Measurements from ENCODE around the gene DOCK6.

Gene DOCK6

GRCh38 chr19:11281356-11282049, 19.2 kb upstream of the DOCK6 start:
- DNase-seq, result no peak
- H2BK12ac ChIP-seq (ENCODE audit: low read length), result no peak overlapping the region
- WGBS (ENCODE audit: extremely low coverage, insufficient coverage, insufficient read length), result no CpG with 5 or more reads among the region's 11 CpGs
- no peaks in the 10 kb centered on the region for H3K79me1 ChIP-seq (ENCODE audit: low read length)
- no peak overlapping the region for H4K12ac ChIP-seq (ENCODE audit: low read depth, low read length)
- H3K27me3 ChIP-seq (ENCODE audit: insufficient read depth, low read length), result no peaks in the 10 kb centered on the region
- no peak overlapping the region for H3K23ac ChIP-seq (ENCODE audit: low read length)
- H3K36me3 ChIP-seq (ENCODE audit: control insufficient read depth in 1 of 2, insufficient read depth in 2 of 2, low read length in 2 of 2), result no peaks in the 10 kb centered on the region
- no peak overlapping the region for H3K4ac ChIP-seq (ENCODE audit: low read depth, low read length)
- H2AFZ ChIP-seq (ENCODE audit: insufficient read depth, low read length, poor library complexity), result no peak overlapping the region
- H2BK120ac ChIP-seq (ENCODE audit: insufficient read depth, low read length, poor library complexity), result no peak overlapping the region
- H4K91ac ChIP-seq (ENCODE audit: low read depth, low read length), result no peak overlapping the region
- no peak overlapping the region for H3K18ac ChIP-seq (ENCODE audit: low read length)
- no peak overlapping the region for H2AK5ac ChIP-seq (ENCODE audit: low read length)
- no peak overlapping the region for H2BK5ac ChIP-seq (ENCODE audit: low read depth, low read length, poor library complexity)
- H3K4me1 ChIP-seq (ENCODE audit: control insufficient read depth in 1 of 2, insufficient read depth in 2 of 2, low read length in 2 of 2), result no peaks in the 10 kb centered on the region
- H3K4me2 ChIP-seq (ENCODE audit: low read length), result no peak overlapping the region
- no peak overlapping the region for H3K14ac ChIP-seq (ENCODE audit: low read length)
- H3K9ac ChIP-seq (ENCODE audit: low read length), result no peak overlapping the region
- H3K79me2 ChIP-seq (ENCODE audit: control insufficient read depth, insufficient read depth, low read length, poor library complexity), result no peaks in the 10 kb centered on the region
- H3K4me3 ChIP-seq (ENCODE audit: low read depth, low read length), result no peak overlapping the region
- no peak overlapping the region for H3K27ac ChIP-seq (ENCODE audit: low read depth, low read length)
- no peak overlapping the region for H4K8ac ChIP-seq (ENCODE audit: low read depth, low read length)
- H3K9me3 ChIP-seq (ENCODE audit: insufficient read depth, low read depth, low read length), result no peaks in the 10 kb centered on the region

GRCh38 chr19:11279505-11280236, 17.3 kb upstream of the DOCK6 start:
- Histone ChIP-seq H4K8ac (ENCODE audit: low read depth, low read length) (no peak overlapping the region), H3K36me3 (ENCODE audit: control insufficient read depth in 1 of 2, insufficient read depth in 2 of 2, low read length in 2 of 2) (no peaks in the 10 kb centered on the region), H3K4me1 (ENCODE audit: control insufficient read depth in 1 of 2, insufficient read depth in 2 of 2, low read length in 2 of 2) (no peaks in the 10 kb centered on the region), H3K79me2 (ENCODE audit: control insufficient read depth, insufficient read depth, low read length, poor library complexity) (no peaks in the 10 kb centered on the region), H3K27me3 (ENCODE audit: insufficient read depth, low read length) (no peaks in the 10 kb centered on the region), H2BK12ac (ENCODE audit: low read length) (no peak overlapping the region), H3K4me2 (ENCODE audit: low read length) (no peak overlapping the region), H4K12ac (ENCODE audit: low read depth, low read length) (no peak overlapping the region), H3K79me1 (ENCODE audit: low read length) (no peaks in the 10 kb centered on the region), H3K23ac (ENCODE audit: low read length) (no peak overlapping the region), H3K14ac (ENCODE audit: low read length) (no peak overlapping the region), H3K4me3 (ENCODE audit: low read depth, low read length) (no peak overlapping the region), H4K91ac (ENCODE audit: low read depth, low read length) (no peak overlapping the region), H2AK5ac (ENCODE audit: low read length) (no peak overlapping the region), H2BK120ac (ENCODE audit: insufficient read depth, low read length, poor library complexity) (no peak overlapping the region), H3K18ac (ENCODE audit: low read length) (no peak overlapping the region), H3K4ac (ENCODE audit: low read depth, low read length) (no peak overlapping the region), H2BK5ac (ENCODE audit: low read depth, low read length, poor library complexity) (no peak overlapping the region), H2AFZ (ENCODE audit: insufficient read depth, low read length, poor library complexity) (no peak overlapping the region), H3K9ac (ENCODE audit: low read length) (no peak overlapping the region), H3K27ac (ENCODE audit: low read depth, low read length) (no peak overlapping the region), H3K9me3 (ENCODE audit: insufficient read depth, low read depth, low read length) (no peaks in the 10 kb centered on the region)
- no peak for DNase-seq
- WGBS (ENCODE audit: extremely low coverage, insufficient coverage, insufficient read length), result no CpG with 5 or more reads among the region's 5 CpGs

DNA sequence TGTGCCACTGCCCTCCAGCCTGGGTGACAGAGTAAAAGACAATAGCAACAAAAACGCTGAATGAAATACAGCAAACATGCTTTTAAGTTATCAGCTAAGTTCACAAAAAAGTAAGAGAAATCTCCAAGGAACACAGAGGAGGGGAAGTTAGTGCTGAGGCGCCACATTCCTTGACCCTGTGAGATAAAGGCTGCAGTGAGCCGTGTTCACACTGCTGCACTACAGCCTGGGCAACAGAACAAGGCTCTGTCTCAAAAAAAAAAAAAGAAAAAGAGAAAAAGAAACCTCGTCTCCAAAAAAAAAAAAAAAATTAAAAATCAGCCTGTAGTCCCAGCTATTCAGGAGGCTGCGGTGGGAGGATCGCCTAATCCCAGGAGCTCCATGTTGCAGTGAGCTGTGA, 16.3 kb upstream of the DOCK6 start:
- H2BK120ac ChIP-seq (ENCODE audit: insufficient read depth, low read length, poor library complexity), result no peak overlapping the region
- H3K4me2 ChIP-seq (ENCODE audit: low read length), result no peak overlapping the region
- no peak overlapping the region for H2BK12ac ChIP-seq (ENCODE audit: low read length)
- H4K8ac ChIP-seq (ENCODE audit: low read depth, low read length), result no peak overlapping the region
- no peak overlapping the region for H3K27ac ChIP-seq (ENCODE audit: low read depth, low read length)
- no peak overlapping the region for H3K23ac ChIP-seq (ENCODE audit: low read length)
- no peak overlapping the region for H3K18ac ChIP-seq (ENCODE audit: low read length)
- H2BK5ac ChIP-seq (ENCODE audit: low read depth, low read length, poor library complexity), result no peak overlapping the region
- H4K91ac ChIP-seq (ENCODE audit: low read depth, low read length), result no peak overlapping the region
- no peak for DNase-seq
- no CpG with 5 or more reads among the region's 6 CpGs for WGBS (ENCODE audit: extremely low coverage, insufficient coverage, insufficient read length)
- H3K79me1 ChIP-seq (ENCODE audit: low read length), result no peaks in the 10 kb centered on the region
- H3K79me2 ChIP-seq (ENCODE audit: control insufficient read depth, insufficient read depth, low read length, poor library complexity), result no peaks in the 10 kb centered on the region
- no peak overlapping the region for H2AFZ ChIP-seq (ENCODE audit: insufficient read depth, low read length, poor library complexity)
- no peak overlapping the region for H2AK5ac ChIP-seq (ENCODE audit: low read length)
- H3K4ac ChIP-seq (ENCODE audit: low read depth, low read length), result no peak overlapping the region
- H3K9me3 ChIP-seq (ENCODE audit: insufficient read depth, low read depth, low read length), result no peaks in the 10 kb centered on the region
- no peak overlapping the region for H3K9ac ChIP-seq (ENCODE audit: low read length)
- H3K4me3 ChIP-seq (ENCODE audit: low read depth, low read length), result no peak overlapping the region
- H4K12ac ChIP-seq (ENCODE audit: low read depth, low read length), result no peak overlapping the region
- no peak overlapping the region for H3K14ac ChIP-seq (ENCODE audit: low read length)
- no peaks in the 10 kb centered on the region for H3K4me1 ChIP-seq (ENCODE audit: control insufficient read depth in 1 of 2, insufficient read depth in 2 of 2, low read length in 2 of 2)
- no peaks in the 10 kb centered on the region for H3K36me3 ChIP-seq (ENCODE audit: control insufficient read depth in 1 of 2, insufficient read depth in 2 of 2, low read length in 2 of 2)
- H3K27me3 ChIP-seq (ENCODE audit: insufficient read depth, low read length), result no peaks in the 10 kb centered on the region

DNA sequence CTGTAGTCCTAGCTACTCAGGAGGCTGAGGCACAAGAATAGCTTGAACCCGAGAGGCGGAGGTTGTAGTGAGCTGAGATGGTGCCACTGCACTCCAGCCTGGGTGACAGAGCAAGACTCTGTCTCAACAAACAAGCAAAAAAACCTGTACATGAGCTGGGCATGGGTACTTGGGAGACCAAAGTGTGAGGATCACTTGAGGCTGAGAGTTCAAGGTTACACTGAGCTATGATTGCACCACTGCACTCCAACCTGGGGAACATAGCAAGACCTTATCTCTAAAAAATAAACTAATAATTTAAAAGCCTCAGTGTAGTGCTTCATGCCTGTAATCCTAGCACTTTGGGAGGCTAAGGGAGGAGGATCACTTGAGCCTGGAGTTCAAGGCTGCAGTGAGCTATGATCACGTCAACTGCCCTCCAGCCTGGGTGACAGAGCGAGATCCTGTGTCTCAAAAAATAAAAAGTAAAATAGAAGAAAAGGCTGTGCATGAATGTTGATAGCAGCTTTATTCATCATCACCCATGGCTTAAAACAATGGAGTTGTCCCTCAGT, 12.3 kb upstream of the DOCK6 start:
- no peak overlapping the region for H4K8ac ChIP-seq (ENCODE audit: low read depth, low read length)
- no peak overlapping the region for H4K12ac ChIP-seq (ENCODE audit: low read depth, low read length)
- no peaks in the 10 kb centered on the region for H3K9me3 ChIP-seq (ENCODE audit: insufficient read depth, low read depth, low read length)
- H2BK12ac ChIP-seq (ENCODE audit: low read length), result no peak overlapping the region
- no CpG with 5 or more reads among the region's 4 CpGs for WGBS (ENCODE audit: extremely low coverage, insufficient coverage, insufficient read length)
- H3K79me2 ChIP-seq (ENCODE audit: control insufficient read depth, insufficient read depth, low read length, poor library complexity), result no peaks in the 10 kb centered on the region
- no peaks in the 10 kb centered on the region for H3K27me3 ChIP-seq (ENCODE audit: insufficient read depth, low read length)
- DNase-seq, result no peak
- H3K27ac ChIP-seq (ENCODE audit: low read depth, low read length), result no peak overlapping the region
- no peaks in the 10 kb centered on the region for H3K4me1 ChIP-seq (ENCODE audit: control insufficient read depth in 1 of 2, insufficient read depth in 2 of 2, low read length in 2 of 2)
- no peak overlapping the region for H2AFZ ChIP-seq (ENCODE audit: insufficient read depth, low read length, poor library complexity)
- no peak overlapping the region for H3K9ac ChIP-seq (ENCODE audit: low read length)
- no peak overlapping the region for H3K14ac ChIP-seq (ENCODE audit: low read length)
- no peak overlapping the region for H3K4me3 ChIP-seq (ENCODE audit: low read depth, low read length)
- no peak overlapping the region for H3K18ac ChIP-seq (ENCODE audit: low read length)
- H3K4ac ChIP-seq (ENCODE audit: low read depth, low read length), result no peak overlapping the region
- no peak overlapping the region for H3K4me2 ChIP-seq (ENCODE audit: low read length)
- no peaks in the 10 kb centered on the region for H3K36me3 ChIP-seq (ENCODE audit: control insufficient read depth in 1 of 2, insufficient read depth in 2 of 2, low read length in 2 of 2)
- H2AK5ac ChIP-seq (ENCODE audit: low read length), result no peak overlapping the region
- H4K91ac ChIP-seq (ENCODE audit: low read depth, low read length), result no peak overlapping the region
- no peak overlapping the region for H2BK120ac ChIP-seq (ENCODE audit: insufficient read depth, low read length, poor library complexity)
- H2BK5ac ChIP-seq (ENCODE audit: low read depth, low read length, poor library complexity), result no peak overlapping the region
- H3K23ac ChIP-seq (ENCODE audit: low read length), result no peak overlapping the region
- no peaks in the 10 kb centered on the region for H3K79me1 ChIP-seq (ENCODE audit: low read length)
